GM18868 (cell line): Measurements from ENCODE around the gene PARP16.

Experiments used
- ATAC-seq: cut with Tn5 transposase; IDR thresholded peaks from one replicate; pipeline ENCODE4 v1.9.1; 2021; ENCODE audit warnings: mild to moderate bottlenecking, moderate library complexity; ENCODE audit not compliant: unreplicated experiment

The PARP16 gene

DNA sequence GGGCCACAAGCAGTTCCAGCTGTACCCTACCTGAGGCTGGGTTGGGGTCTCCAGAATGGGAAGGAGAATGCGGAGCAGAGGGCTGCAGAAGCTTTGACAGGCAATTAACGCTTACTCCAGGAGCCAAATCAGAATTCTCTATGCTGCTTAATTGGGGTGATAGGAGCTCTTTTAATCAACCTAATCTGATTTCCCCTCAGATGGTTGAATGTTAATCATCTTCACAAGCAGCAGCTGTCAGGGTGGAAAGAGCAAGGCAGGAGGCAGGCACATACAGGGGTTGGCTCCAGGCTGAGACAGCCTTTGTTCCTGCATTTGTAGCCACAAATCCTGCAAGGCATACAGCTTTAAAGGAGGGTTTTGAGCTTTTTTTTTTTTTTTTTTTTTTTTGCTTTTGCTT is 78.0 kb downstream of the PARP16 start:
- no peak for ATAC-seq
